ENCODE data around the gene SCN5A.
"Not testable (repeated sequence)": the region's sequence is repeated elsewhere in the genome, so short reads cannot be mapped to it uniquely, and the experiment has no call there.

The SCN5A gene

DNA sequence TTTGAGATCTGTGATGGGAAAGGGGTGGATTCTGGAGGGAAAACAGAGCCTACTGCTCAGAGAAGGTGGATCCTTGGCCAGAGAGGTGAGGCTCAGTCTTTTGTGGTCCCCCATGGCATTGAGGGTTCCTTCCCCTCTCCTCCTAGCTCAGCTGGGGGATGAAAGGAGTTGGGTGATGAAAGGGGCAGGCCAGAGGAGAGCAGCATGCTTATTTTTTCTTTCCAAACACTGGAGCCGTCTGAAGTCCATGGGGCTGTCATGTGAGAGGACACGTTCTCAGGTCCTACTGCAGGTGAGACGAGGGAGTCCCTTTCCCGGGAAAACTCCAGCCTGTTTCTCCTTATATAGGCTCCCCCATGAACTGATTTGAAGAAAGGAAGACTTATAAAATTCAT is 71.4 kb downstream of the SCN5A start:
- no peak for DNase-seq (ENCODE audit: low spot score)

DNA sequence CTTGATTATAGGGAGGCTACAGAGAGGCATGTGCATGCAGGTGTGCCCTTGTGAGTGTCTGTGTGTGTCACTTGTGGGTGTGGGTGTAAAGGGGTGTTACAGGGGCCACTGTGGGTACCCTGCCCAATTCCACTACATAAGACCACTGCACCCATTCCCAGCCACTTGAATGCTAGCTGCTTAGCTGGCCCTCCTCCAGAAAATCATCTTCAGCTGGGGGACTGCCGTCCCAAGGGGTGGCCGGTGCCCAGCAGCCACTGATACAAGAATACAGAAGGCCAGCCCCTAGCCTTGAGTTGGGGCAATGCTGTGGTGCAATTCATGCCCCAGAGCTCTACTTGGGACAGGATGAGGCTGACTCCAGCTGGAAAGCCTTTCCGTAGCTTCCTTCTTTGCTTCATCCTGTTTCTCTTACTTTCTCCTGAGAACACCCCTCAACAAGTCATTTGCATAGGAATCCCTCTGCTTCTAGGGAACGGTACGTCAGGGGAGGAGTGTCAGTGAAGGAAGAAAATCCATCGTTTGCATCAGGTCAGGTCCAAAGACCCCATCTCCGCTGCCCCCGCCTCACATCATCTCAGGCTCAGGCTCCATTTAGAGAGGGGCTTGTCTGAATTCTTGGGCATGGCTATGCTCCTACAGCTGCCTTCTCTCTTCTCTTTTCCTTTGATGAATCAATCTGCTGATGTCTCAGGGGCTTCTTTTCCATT is 72.0 kb downstream of the SCN5A start:
- DNase-seq (ENCODE audit: low spot score): no peak

- DNase-seq (ENCODE audit: low spot score): no peak
Observed at GRCh38 chr3:38576526-38577370, 72.7 kb downstream of the SCN5A start.

DNA sequence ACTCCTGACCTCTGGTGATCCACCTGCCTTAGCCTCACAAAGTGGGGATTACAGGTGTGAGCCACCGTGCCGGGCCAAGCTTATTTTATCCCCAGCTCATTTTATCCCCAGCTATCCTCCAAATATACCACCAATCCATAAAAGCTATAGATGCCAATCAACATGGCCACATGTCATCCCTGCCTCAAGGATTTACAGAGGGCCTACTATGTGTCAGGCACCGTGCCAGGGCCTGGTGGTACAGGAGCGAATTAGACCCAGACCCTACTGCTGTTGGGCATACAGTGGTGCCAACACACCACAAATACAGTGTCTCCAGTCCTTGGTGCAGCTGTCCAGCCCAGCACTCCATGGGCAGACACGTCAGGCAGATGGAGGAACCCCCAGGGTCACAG is 73.4 kb downstream of the SCN5A start:
- DNase-seq (ENCODE audit: low spot score): no peak

DNA sequence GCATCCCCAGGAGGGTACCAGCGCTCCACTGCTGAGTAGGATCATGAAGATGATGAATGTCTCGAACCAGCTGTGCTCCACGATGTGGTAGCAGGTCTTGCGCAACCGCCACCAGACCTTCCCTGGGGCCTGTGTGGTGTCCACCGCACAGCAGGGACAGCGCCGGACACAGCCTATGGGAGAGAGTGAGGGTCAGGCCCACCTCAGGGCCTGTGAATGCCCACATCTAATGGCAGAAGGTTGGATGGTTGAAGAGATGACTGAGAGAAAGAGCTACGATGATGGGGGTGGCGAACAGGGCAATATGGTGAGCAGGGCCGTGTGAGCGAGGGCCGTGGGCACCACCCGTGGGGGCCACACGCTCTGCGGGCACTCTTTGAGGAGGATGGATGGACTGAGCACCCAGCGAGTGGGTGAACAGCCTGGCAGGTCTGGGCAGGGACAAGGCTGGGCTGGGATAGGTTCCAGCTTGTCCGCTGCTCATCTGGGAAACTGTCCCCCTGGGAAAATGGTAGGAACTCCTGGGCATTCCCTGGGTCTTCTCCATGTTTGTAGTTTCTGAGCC is 74.1 kb downstream of the SCN5A start:
- no peak for DNase-seq (ENCODE audit: low spot score)

DNA sequence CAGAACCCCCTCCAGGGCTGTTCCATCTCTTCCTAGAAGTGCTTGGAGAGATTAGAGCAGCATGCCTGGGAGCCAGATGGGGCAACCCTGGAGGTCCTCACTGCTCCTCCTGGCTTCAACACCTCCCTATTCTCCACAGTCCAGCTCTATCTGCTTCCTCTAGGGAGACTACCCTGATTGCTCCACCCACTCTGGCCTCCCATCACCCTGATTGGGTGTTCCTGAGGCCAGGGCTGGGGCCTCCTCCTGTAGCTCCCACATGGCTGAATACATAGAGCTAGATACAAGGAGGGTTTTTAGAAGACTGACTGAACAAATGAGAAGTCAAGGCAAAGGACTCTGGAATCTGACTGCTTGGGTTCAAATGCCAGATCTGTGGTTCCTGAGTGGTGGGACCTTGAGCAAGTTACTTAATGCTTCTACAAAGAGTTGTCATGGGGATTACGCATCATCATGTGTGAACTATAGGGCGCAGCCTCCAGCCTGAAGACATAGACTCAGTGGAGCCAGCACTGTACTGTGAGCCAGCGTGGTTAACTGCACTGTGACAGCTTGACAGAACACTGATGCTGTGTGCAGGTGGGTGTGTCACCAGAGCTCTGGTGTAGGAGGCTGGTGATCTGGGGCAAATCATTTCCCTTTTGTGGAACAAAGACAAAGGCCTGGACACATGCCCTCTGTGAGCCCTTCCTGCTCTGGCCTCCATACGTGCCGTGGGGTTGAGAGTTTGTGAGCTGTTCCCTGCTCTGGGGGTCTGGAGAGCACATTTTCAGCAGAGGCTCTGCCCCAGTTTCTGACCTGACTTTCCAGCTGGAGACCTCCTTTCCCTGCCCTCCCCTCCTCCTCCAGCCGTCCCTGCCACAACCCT is 74.8 kb downstream of the SCN5A start:
- DNase-seq (ENCODE audit: low spot score): no peak

DNA sequence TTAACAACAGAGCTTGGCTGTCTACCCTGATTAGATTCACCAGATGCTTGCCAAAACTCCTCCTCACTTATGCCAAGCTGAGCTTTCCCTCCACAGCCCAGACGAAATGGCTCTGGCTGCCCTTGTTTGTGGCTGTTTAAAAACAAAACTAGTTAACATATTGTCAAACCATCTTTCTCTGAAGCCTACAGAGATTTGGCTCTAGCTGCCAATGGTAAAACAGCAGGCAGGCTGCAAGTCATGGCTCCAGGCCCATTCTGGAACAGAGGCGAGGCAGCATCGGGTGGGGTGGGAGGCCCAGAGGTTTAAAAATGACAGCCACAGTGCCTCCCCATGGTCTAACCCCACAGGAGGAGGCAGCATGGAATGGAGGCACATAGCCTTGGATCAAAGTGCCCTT is 75.9 kb downstream of the SCN5A start:
- no peak for DNase-seq (ENCODE audit: low spot score)

GRCh38 chr3:38573111-38573510 is 76.4 kb downstream of the SCN5A start:
- DNase-seq (ENCODE audit: low spot score): no peak

GRCh38 chr3:38567498-38567897 is 82.0 kb downstream of the SCN5A start:
- no peak for DNase-seq (ENCODE audit: low spot score)

DNA sequence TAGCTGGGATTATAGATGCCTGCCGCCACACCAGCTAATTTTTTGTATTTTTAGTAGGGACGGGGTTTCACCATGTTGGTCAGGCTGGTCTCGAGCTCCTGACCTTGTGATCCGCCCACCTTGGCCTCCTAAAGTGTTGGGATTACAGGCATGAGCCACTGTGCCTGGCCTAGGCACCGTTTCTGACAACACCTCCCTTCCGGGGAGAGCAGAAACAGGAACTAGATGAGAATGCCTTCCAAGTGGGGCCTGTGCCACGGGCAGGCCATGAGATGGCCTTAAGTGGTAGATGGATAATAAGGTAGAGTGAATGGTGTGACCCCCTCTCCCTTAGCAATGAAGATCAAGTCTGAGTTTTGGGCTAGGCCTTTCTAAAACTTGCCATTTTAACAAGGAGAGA is 82.7 kb downstream of the SCN5A start:
- not testable (repeated sequence) for DNase-seq (ENCODE audit: low spot score)

GRCh38 chr3:38566215-38566528 is 83.3 kb downstream of the SCN5A start:
- DNase-seq (ENCODE audit: low spot score): no peak

- DNase-seq (ENCODE audit: low spot score): no peak
Observed at GRCh38 chr3:38565339-38566214, 83.9 kb downstream of the SCN5A start.

- DNase-seq (ENCODE audit: low spot score): no peak
Observed at GRCh38 chr3:38564631-38565338, 84.7 kb downstream of the SCN5A start.

DNA sequence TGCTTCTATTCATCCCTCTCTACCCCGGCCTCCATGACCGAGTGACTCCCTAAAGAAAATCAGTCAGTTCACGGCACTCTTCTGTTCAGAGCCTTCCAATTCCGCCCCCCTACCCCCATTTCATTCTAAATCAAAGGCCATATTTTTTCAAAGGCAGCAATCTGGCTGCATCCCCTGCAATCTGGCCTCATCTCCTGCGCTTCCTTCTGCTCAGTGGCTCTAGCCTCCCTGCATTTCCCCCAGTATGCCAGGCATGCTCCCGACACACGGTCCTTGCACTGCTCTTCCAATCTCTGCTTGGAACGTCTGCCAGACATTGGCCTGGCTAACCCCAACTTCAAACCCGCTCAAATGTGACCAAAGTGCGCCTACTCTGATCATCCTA is 85.6 kb downstream of the SCN5A start:
- no peak for DNase-seq (ENCODE audit: low spot score)

- no peak for DNase-seq (ENCODE audit: low spot score)
Observed at GRCh38 chr3:38563070-38563885, 86.2 kb downstream of the SCN5A start.

- no peak for DNase-seq (ENCODE audit: low spot score)
Observed at GRCh38 chr3:38562467-38562925, 87.0 kb downstream of the SCN5A start.

DNA sequence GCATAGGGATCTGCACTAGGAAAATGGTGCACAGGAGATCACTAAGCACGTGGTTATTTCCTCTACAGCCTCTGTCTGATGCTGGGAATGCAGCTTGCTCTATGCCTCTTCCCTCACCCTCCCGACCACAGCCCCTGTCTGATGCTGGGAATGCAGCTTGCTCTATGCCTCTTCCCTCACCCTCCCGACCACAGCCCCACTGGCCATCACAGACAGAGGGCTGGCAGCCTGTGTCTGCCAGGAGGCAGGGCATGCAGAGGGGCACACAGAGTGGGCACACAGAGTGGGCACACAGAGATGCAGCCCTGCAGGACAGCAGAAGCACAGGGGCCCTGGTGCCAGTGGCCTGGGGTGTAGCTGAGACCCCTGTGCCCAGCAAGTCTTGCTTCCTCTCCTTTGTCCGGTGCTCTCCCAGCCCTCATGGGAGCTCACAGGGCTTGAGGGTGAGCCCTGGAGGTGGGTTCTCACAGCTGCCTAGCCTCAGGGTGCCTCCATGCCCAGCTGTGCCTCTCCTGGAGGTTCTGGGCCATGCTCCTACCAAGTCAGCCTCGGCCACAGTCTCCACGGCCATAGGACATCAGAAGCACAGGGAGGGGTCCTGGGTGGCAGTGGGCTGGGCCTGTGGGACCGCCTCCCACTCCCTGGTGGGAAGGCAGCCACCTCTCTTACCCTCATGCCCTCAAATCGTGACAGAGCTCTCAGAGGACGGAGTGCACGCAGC is 87.6 kb downstream of the SCN5A start:
- DNase-seq (ENCODE audit: low spot score): no peak

DNA sequence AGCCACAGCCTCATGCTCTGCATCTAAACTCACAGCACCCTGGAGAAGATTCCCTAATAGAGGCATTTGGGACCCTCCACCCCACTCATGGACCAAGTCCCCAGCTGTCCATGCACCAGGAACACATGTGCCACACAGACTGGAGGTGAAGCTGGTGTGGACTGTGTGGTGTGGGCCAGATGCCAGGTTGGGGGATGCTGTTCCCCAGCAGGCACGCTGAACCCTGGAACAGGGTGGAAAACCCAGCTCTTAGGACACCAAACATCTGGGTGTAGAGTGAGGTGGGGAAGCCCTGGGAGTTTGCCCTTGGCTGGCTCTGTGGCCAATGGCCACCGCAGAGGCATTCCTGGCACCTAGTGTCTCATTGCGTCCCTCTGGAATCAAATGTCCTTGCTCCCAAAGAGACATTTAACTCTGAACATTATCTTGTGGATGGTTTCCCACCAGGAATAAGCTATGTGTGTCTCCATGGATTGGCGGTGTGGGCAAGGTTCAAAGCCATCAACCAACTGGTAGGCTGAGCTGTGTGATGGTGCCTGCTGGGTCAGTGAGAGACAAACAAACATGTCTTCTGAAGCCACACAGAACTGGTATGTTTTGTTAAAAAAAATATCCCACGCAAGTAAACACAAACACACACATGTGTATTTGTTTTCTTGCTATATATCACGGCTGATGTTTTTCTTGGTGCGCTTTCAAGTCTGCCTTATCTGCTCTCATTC is 88.3 kb downstream of the SCN5A start:
- DNase-seq (ENCODE audit: low spot score): no peak

Data from AG08395 (cell line).